ENCODE results near the gene P2RX1. TPM values are rescaled to one million over a fixed set of nuclear protein-coding genes. Genes with fewer than 3 reads are reported as not detected.

P2RX1 gene
- total RNA-seq, 1 experiment from 2014 or later: not detected

DNA sequence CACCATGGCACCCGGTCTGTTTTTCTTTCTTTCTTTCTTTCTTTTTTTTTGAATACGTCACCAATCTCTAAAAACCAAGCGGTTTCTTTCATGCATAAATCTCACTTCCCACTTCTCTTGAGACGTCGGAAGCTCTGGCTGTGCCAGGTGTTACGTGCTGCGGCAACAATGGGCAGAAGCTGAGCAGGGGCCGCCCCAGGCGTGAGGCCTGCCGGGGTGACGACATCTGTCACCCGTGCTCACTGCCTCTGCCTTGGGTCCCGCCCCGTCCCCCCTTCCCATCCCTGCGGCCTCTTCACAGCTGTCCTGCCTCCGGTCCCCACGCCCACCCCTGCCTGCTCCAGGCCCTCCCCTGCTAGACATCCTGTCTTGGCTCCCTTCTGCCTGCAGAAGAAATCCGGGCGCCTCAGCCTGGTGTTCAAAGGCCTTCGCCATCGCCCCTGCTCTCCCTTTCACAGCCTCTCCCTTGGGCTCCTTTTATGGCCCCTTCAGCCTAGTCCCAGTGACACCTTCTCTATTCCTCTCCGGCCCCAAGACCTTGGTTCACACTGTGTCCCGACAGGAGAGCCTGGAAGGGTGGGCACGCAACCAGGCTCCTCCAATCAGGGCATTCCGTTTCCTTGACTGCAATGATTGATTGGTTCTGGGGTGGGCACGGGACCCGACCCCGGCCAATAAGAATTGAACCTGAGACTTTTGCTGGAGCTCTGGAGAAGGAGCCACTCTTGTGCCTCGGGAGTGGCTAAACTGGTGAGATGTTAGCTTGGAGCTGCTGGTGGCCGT, 4.8 kb downstream of the P2RX1 start:
- in situ Hi-C loops (cut with HindIII; ENCODE audit: low sequenced_read_pairs): no loop called here
- no peak for DNase-seq (ENCODE audit: low spot score)

GRCh38 chr17:3910420-3911270, 5.6 kb downstream of the P2RX1 start:
- in situ Hi-C loops (cut with HindIII; ENCODE audit: low sequenced_read_pairs): no loop called here
- no peak for DNase-seq (ENCODE audit: low spot score)

DNA sequence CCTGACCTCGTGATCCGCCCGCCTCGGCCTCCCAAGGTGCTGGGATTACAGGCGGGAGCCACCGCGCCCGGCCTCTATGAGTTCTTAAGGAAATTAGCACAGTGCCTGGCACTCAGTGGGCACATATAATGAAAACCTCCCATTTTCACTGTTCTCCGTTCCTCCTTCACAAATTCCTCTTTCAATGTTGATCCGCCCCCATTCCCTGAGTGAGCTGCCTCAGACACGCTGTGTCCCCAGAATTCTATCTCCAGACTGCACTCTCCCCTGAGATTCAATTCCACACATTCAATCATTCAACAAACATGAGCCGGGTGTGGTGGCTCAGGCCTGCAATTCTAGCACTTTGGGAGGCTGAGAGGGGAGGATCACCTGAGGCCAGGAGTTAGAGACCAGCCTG, 7.0 kb downstream of the P2RX1 start:
- DNase-seq (ENCODE audit: low spot score): no peak
- in situ Hi-C loops (cut with HindIII; ENCODE audit: low sequenced_read_pairs): loop anchor here (5.0 kb wide), 1 partner anchor 48 kb away; no protein-coding TSS in a partner anchor

- DNase-seq (ENCODE audit: low spot score): no peak
- in situ Hi-C loops (cut with HindIII; ENCODE audit: low sequenced_read_pairs): loop anchor here (5.0 kb wide), 1 partner anchor 50 kb away; no protein-coding TSS in a partner anchor
Observed at GRCh38 chr17:3907483-3908216, 8.6 kb downstream of the P2RX1 start.

GRCh38 chr17:3906881-3907280, 9.4 kb downstream of the P2RX1 start:
- no peak for DNase-seq (ENCODE audit: low spot score)
- in situ Hi-C loops (cut with HindIII; ENCODE audit: low sequenced_read_pairs): loop anchor here (5.0 kb wide), 1 partner anchor 50 kb away; no protein-coding TSS in a partner anchor

DNA sequence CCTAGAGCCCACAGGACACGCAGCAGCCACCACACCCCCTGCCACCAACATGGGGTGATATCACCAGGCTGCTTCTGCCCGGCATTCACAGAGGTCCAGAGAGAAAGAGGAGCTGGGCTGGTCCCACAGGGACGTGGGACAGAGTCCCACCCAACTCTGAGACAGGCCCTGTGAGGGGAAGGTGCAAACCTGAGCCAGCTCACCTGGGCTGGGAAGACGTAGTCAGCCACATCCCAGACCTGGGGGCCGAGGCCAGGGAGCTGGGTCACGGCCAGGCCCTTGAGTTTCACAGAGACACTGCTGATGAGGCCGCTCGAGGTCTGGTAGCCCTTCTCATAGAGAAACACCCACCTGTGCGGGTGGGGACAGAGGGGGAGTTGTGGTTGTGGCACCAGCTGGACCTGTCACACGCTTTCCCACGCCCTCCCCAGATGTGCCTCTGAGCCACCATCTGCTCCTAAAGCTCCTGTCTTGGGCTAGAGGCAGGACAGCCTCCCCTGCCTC, 11.2 kb downstream of the P2RX1 start:
- DNase-seq (ENCODE audit: low spot score): no peak
- in situ Hi-C loops (cut with HindIII; ENCODE audit: low sequenced_read_pairs): loop anchor here (5.0 kb wide), 1 partner anchor 52 kb away; no protein-coding TSS in a partner anchor

DNA sequence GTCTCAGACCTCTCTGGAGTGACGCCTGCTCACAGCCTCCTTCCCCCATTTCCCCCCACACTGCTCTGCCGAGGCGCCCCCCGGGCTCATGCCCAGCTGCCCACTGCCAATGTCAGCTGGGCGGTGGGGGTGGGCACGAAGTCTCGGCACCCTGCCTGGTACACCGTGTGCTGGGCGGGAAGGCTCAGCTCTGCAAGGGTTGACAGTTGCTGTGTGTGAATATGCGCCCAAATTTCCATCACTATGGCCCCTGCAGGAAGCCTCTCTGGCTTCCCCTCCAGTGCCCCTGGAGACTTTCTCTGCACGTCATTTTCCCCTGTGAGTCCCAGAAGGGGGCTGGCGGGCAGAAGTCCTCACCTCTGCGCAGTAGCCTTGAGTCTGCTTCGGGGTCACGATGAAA, 11.8 kb downstream of the P2RX1 start:
- in situ Hi-C loops (cut with HindIII; ENCODE audit: low sequenced_read_pairs): no loop called here
- no peak for DNase-seq (ENCODE audit: low spot score)

DNA sequence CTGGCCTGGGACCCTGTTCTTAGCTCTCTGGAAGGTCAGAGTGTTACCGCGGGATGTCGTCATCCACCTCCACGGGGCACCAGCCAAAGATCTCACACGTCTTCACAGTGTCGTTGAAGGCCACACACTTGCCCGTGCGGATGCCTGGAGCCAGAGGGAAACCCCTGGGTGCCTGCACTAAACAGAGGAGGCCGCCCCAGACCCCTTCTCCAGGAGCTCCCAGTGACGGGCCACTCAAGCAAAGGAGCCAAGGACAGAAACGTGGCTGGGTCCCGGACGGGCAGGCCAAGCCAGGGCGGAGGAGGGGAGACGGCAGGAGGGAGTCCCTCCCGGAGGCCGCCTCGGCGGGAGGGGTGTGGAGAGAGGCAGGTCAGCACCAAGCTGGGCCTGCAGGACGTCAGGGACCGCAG, 12.4 kb downstream of the P2RX1 start:
- no peak for DNase-seq (ENCODE audit: low spot score)
- in situ Hi-C loops (cut with HindIII; ENCODE audit: low sequenced_read_pairs): no loop called here

DNA sequence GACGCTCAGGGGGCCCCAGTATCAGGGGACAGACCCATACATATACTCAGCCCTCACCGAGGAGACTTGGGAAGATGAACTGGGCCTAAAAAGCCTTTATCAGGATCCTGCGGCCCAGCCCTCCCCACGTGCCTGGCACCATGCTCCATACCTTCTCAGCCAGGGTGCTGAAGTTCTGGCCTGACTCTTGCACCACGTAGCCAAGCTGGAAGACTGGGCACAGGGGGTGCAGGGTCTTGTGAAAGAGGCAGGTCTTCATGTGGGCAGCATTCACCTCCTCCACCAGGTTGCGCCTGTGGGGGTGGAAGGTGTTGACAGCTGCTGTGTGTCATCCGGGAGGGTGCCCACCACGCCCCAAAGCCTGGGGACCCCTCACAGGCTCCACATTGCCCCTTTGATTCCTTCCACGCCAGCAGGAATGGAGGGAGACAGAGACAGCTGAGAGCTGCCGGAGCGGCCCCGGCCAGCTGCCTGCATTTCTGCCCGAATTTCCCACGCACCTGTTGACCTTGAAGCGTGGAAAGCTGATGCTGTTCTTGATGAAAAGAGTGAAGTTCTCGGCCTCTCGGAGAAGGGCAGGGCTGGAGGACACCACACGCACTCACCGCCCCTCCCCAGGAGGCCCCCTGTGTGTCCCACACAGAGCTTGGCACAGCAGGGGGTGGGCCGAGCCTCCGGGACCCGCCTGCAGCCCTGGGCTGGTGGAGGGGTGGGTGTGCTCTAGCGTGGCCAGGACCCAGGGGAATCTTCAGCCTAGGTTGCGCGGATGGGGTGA, 13.0 kb downstream of the P2RX1 start:
- in situ Hi-C loops (cut with HindIII; ENCODE audit: low sequenced_read_pairs): no loop called here

GRCh38 chr17:3900646-3901045, 15.6 kb downstream of the P2RX1 start:
- no peak for DNase-seq (ENCODE audit: low spot score)
- in situ Hi-C loops (cut with HindIII; ENCODE audit: low sequenced_read_pairs): no loop called here

More for the DNA sequence above, 13.0 kb downstream of the P2RX1 start:
- no peak for DNase-seq (ENCODE audit: low spot score)

GRCh38 chr17:3897731-3898130, 18.5 kb downstream of the P2RX1 start:
- DNase-seq (ENCODE audit: low spot score): no peak
- in situ Hi-C loops (cut with HindIII; ENCODE audit: low sequenced_read_pairs): no loop called here

DNA sequence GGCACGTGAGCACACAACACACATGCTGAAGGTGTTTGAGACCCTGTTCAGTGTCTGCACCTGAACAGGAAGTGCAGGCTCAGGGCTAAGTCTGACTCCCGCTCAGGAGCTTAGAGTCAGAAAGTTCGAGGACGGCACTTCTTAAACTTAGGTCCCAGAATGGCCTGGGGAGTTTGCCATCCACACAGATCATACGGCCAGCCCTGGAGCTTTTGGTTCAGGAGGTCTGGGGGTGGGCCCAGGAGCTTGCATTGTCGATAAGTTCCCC, 19.4 kb downstream of the P2RX1 start:
- in situ Hi-C loops (cut with HindIII; ENCODE audit: low sequenced_read_pairs): no loop called here
- DNase-seq (ENCODE audit: low spot score): no peak

- DNase-seq (ENCODE audit: low spot score): peak; percentile 32
- in situ Hi-C loops (cut with HindIII; ENCODE audit: low sequenced_read_pairs): no loop called here
Observed at GRCh38 chr17:3896108-3896967, 19.9 kb downstream of the P2RX1 start.

- in situ Hi-C loops (cut with HindIII; ENCODE audit: low sequenced_read_pairs): no loop called here
- DNase-seq (ENCODE audit: low spot score): no peak
Observed at GRCh38 chr17:3895354-3895753, 20.9 kb downstream of the P2RX1 start.

DNA sequence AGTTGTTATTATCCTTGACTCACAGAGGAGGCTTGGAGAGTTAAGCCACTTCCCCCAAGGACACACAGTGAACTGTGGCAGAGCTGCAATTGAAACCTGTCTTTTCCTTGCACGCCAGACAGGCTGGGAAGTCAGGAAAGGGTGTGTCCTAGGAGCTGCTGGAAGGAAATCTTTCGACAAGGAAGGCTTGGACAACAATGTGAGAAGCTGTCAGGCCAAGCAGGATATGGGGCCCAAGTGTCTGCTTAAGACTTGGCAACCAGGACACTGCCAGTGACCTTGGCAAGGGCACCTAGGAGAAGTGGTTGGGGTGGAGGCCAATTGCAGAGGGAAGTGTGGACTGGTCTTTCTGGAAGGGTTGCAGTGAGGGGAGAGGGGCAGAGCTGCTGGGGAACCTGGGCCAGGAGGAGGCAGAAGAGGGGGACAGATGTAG, 21.3 kb downstream of the P2RX1 start:
- no peak for DNase-seq (ENCODE audit: low spot score)
- in situ Hi-C loops (cut with HindIII; ENCODE audit: low sequenced_read_pairs): no loop called here

DNA sequence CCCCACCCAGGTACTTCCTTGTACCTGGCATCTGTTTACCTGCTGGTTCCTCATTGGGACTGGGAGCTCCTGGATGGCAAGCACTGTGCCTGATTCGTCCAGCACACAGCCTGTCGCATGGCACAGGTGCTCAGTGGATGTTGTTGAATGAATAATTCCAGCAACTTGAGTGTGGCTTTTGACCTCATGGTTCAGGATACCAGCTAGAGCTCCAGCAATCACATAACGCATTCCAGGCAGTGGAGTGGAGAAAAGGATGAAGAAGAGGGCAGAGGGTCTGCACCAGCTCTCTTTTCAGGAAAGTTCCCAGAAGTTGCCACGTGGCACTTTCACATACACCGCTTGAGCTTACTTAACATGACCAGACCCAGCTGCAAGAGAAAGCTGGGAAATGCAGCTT, 22.1 kb downstream of the P2RX1 start:
- in situ Hi-C loops (cut with HindIII; ENCODE audit: low sequenced_read_pairs): no loop called here
- no peak for DNase-seq (ENCODE audit: low spot score)

DNA sequence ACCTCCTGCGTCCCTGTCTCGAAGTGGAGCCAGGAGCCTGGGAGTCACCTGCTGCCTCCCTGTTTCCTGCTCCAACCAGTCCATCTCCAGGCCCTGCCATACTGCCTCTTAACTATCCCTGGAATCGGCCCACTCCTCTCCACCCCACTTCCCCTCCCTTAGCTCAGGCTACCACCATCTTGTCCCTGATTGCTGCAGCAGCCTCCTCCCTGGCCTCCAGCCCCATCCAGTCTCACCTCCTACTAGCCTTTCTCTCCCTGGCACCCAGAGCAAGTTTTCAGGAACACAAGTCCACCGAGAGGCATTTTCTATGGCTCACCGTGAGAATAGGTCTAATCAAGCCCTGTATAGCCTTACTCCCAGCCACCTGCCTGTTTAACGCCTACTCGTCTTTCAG, 22.5 kb downstream of the P2RX1 start:
- no peak for DNase-seq (ENCODE audit: low spot score)
- in situ Hi-C loops (cut with HindIII; ENCODE audit: low sequenced_read_pairs): no loop called here
